ENCODE measurements around the gene TNFRSF21. TPM values are rescaled to one million over a fixed set of nuclear protein-coding genes. Genes with fewer than 3 reads are reported as not detected.
"Not testable (repeated sequence)": the region's sequence is repeated elsewhere in the genome, so short reads cannot be mapped to it uniquely, and the experiment has no call there.

Gene TNFRSF21
- total and polyA plus RNA-seq, 5 experiments from 2014 or later, result 0.36 to 0.38 TPM; not detected in 3

GRCh38 chr6:47344022-47344421, 34.3 kb upstream of the TNFRSF21 start:
- POLR2A ChIA-PET, result no interaction called here
- no peaks in the 10 kb centered on the region for H3K36me3 Mint-ChIP-seq
- peaks cover 2 to 14% (median 10%) of the 10 kb centered on the region in 5 donors for H3K27me3 Mint-ChIP-seq
- H3K4me3 Mint-ChIP-seq, result no peak overlapping the region
- ATAC-seq (no peak), DNase-seq (no peak)
- no peaks in the 10 kb centered on the region for H3K4me1 Mint-ChIP-seq
- peaks cover 0 to 3% (median 0%) of the 10 kb centered on the region in 9 donors for H3K9me3 Mint-ChIP-seq
- no peak overlapping the region for H3K27ac Mint-ChIP-seq

DNA sequence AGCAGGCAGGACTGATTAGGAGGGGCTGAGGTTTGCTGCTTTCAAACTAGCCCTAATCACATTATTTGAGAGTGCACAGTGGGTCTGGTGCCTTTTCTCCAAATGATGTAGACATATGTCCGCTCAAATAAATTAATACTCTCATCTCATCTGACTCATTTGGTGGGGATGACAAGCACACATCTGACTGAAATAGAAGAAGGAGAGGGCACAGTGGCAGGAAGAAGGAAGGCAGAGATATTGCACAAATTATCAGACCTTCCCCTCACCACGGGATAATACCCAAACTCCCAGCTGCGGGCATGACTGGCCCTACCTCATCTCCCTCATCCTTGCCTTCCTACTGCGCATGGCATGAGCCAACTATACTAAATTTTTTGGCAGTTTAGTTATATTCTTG, 33.9 kb upstream of the TNFRSF21 start:
- peaks cover 2 to 14% (median 10%) of the 10 kb centered on the region in 5 donors for H3K27me3 Mint-ChIP-seq
- no peak overlapping the region for H3K27ac Mint-ChIP-seq

GRCh38 chr6:47342824-47343223, 33.1 kb upstream of the TNFRSF21 start:
- POLR2A ChIA-PET, result no interaction called here
- ATAC-seq, result no peak
- Mint-ChIP-seq H3K9me3 (peaks cover 0 to 3% (median 0%) of the 10 kb centered on the region in 9 donors), H3K4me3 (no peak overlapping the region), H3K27me3 (peaks cover 2 to 14% (median 10%) of the 10 kb centered on the region in 5 donors), H3K36me3 (no peaks in the 10 kb centered on the region), H3K27ac (no peak overlapping the region), H3K4me1 (no peaks in the 10 kb centered on the region)
- DNase-seq, result no peak

More for the DNA sequence above, 33.9 kb upstream of the TNFRSF21 start:
- H3K4me1 Mint-ChIP-seq, result no peaks in the 10 kb centered on the region
- DNase-seq, result no peak
- POLR2A ChIA-PET, result no interaction called here
- no peak overlapping the region for H3K4me3 Mint-ChIP-seq
- ATAC-seq, result no peak
- no peaks in the 10 kb centered on the region for H3K36me3 Mint-ChIP-seq
- H3K9me3 Mint-ChIP-seq, result peaks cover 0 to 3% (median 0%) of the 10 kb centered on the region in 9 donors

DNA sequence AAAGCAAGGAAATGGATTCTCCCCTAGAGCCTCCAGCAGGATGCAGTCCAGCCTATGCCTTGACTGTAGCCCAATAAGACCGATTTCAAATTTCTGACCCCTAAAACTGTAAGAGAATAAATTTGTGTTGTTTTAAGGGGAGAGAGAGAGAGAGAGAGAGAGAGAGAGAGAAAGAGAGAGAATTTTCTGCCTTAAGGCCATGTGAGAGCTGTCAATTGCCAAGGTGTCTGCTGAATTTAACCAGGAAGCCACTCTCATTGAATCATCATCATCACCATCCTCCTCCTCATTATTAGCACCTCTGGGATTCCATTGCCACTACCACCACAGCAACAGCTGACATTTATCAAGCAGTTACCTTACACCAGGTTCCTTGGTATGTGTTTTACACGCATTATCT, 27.8 kb upstream of the TNFRSF21 start:
- DNase-seq, result no peak
- peaks cover 1 to 17% (median 6%) of the 10 kb centered on the region in 5 donors for H3K27me3 Mint-ChIP-seq
- H3K36me3 Mint-ChIP-seq, result no peaks in the 10 kb centered on the region
- H3K9me3 Mint-ChIP-seq, result peaks cover 0 to 4% (median 0%) of the 10 kb centered on the region in 9 donors
- POLR2A ChIA-PET, result no interaction called here
- no peak overlapping the region for H3K4me3 Mint-ChIP-seq
- ATAC-seq, result no peak
- H3K4me1 Mint-ChIP-seq, result peaks cover 0 to 16% (median 0%) of the 10 kb centered on the region in 4 donors
- no peak overlapping the region for H3K27ac Mint-ChIP-seq

DNA sequence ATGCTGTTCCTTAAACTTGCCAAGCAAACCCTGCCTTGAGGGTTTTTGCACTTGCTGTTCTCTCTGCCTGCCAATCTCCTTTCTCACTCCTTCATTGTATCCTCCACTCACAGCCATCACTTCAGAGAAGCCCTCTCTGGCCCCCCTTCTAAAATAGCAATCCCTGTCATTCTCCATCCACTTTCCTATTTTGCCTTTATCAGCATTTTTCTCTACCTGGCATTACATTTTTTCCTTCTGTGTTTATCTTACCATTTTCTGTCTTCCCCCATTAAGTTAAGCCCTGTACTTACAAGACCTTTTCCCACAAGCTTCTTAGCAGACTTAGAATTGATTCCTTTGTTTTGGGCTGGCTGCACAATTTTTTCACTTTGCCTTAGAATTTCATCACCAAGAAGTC, 26.6 kb upstream of the TNFRSF21 start:
- ATAC-seq, result no peak
- no peaks in the 10 kb centered on the region for H3K36me3 Mint-ChIP-seq
- H3K9me3 Mint-ChIP-seq, result peaks cover 0 to 5% (median 3%) of the 10 kb centered on the region in 9 donors
- no peak overlapping the region for H3K4me3 Mint-ChIP-seq
- H3K27me3 Mint-ChIP-seq, result peaks cover 3 to 19% (median 4%) of the 10 kb centered on the region in 5 donors
- H3K4me1 Mint-ChIP-seq, result peaks cover 0 to 16% (median 0%) of the 10 kb centered on the region in 4 donors
- no peak overlapping the region for H3K27ac Mint-ChIP-seq
- POLR2A ChIA-PET, result no interaction called here
- DNase-seq, result no peak

DNA sequence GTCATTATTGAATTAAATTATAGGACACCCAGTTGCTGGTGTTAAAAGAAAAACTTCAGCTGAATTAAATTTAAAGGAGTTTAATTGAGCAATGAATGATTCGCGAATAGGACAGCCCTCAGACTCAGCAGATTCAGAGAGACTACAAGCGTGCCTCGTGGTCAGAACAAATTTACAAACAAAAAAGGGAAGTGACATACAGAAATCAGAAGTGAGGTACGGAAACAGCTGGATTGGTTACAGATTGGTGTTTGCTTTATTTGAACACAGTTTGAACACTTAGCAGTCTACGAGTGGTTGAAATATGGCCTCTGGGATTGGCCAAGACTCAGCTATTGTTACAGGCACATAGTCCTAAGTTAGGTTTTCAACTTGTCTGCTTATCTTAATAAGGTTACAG, 25.8 kb upstream of the TNFRSF21 start:
- POLR2A ChIA-PET, result no interaction called here
- Mint-ChIP-seq H3K27ac (no peak overlapping the region), H3K4me3 (no peak overlapping the region), H3K9me3 (peaks cover 0 to 11% (median 3%) of the 10 kb centered on the region in 9 donors), H3K27me3 (peaks cover 3 to 24% (median 6%) of the 10 kb centered on the region in 5 donors), H3K36me3 (no peaks in the 10 kb centered on the region), H3K4me1 (peaks cover 0 to 16% (median 0%) of the 10 kb centered on the region in 4 donors)
- DNase-seq, result no peak
- ATAC-seq, result no peak

DNA sequence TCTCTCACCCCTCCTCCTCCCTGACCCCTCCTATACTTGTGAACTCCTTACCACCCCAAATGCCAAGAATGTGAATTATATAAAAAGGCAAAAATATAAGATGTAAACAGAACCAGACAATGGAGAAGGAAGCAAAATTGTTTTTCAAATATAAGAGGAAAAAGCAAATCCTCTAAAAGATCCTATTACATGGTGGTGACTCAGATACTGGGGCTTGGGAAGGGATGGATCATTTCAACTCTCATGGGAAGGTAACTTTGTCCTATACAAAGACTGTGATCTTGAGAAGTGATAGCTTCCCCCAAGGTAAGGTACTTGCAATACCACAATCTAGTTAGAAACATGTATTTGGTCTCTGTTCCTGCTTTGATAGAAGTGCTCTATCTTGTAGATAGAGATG, 24.6 kb upstream of the TNFRSF21 start:
- POLR2A ChIA-PET, result no interaction called here
- no peak overlapping the region for H3K27ac Mint-ChIP-seq

GRCh38 chr6:47328606-47329005, 18.9 kb upstream of the TNFRSF21 start:
- H3K4me3 Mint-ChIP-seq, result peak overlapping the region in 5 of 10 donors; percentile 1 to 71 (median 37)
- peak overlapping the region in 1 of 10 donors; percentile 54 for H3K27ac Mint-ChIP-seq
- not testable (repeated sequence) for ATAC-seq, H3K36me3 Mint-ChIP-seq
- peak in 1 of 10 donors; percentile 4 for DNase-seq
- H3K9me3 Mint-ChIP-seq, result peaks cover 0 to 11% (median 2%) of the 10 kb centered on the region in 9 donors
- H3K4me1 Mint-ChIP-seq, result peaks cover 6 to 17% (median 9%) of the 10 kb centered on the region in 4 donors
- peaks cover 2 to 23% (median 6%) of the 10 kb centered on the region in 5 donors for H3K27me3 Mint-ChIP-seq
- POLR2A ChIA-PET, result interaction anchor here (1.1 kb wide), 1 partner anchor 149 kb away, joined by 3 read pairs; the partner anchor contains the start of gene CD2AP

More for the DNA sequence above, 24.6 kb upstream of the TNFRSF21 start:
- no peak for ATAC-seq
- Mint-ChIP-seq H3K36me3 (peaks cover 0 to 6% (median 0%) of the 10 kb centered on the region in 3 donors), H3K4me1 (peaks cover 0 to 16% (median 0%) of the 10 kb centered on the region in 4 donors), H3K9me3 (peaks cover 0 to 11% (median 3%) of the 10 kb centered on the region in 9 donors), H3K4me3 (no peak overlapping the region), H3K27me3 (peaks cover 5 to 33% (median 5%) of the 10 kb centered on the region in 5 donors)
- DNase-seq, result no peak

DNA sequence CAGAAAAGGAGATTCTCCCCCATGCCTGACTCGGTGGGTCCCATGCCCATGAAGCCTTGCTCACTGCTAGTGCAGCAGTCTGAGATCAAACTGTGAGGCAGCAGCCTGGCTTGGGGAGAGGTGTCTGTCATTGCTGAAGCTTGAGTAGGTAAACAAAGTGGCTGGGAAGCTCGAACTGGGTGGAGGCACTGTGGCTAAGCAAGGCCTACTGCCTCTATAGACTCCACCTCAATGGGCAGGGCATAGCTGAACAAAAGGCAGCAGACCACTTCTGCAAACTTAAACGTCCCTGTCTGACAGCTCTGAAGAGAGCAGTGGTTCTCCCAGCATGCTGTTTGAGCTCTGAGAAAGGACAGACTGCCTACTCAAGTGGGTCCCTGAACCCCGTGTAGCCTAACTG, 18.4 kb upstream of the TNFRSF21 start:
- H3K27ac Mint-ChIP-seq, result peak overlapping the region in 1 of 10 donors; percentile 54
- H3K27me3 Mint-ChIP-seq, result peaks cover 2 to 23% (median 6%) of the 10 kb centered on the region in 5 donors
- peaks cover 0 to 11% (median 2%) of the 10 kb centered on the region in 9 donors for H3K9me3 Mint-ChIP-seq
- POLR2A ChIA-PET, result interaction anchor here (1.1 kb wide), 1 partner anchor 149 kb away, joined by 3 read pairs; the partner anchor contains the start of gene CD2AP
- not testable (repeated sequence) for DNase-seq, H3K36me3 Mint-ChIP-seq
- ATAC-seq, result peak; percentile 27 to 73
- peaks cover 6 to 17% (median 9%) of the 10 kb centered on the region in 4 donors for H3K4me1 Mint-ChIP-seq
- peak overlapping the region in 1 of 10 donors; percentile 71 for H3K4me3 Mint-ChIP-seq

- Mint-ChIP-seq H3K27me3 (peaks cover 11 to 20% (median 18%) of the 10 kb centered on the region in 5 donors), H3K36me3 (peaks cover 0 to 4% (median 2%) of the 10 kb centered on the region in 3 donors), H3K9me3 (no peaks in the 10 kb centered on the region), H3K4me1 (peaks cover 6 to 18% (median 10%) of the 10 kb centered on the region in 4 donors), H3K4me3 (no peak overlapping the region), H3K27ac (no peak overlapping the region)
- POLR2A ChIA-PET, result no interaction called here
- ATAC-seq, result no peak
- DNase-seq, result no peak
Measured at GRCh38 chr6:47323887-47324286, 14.2 kb upstream of the TNFRSF21 start.

DNA sequence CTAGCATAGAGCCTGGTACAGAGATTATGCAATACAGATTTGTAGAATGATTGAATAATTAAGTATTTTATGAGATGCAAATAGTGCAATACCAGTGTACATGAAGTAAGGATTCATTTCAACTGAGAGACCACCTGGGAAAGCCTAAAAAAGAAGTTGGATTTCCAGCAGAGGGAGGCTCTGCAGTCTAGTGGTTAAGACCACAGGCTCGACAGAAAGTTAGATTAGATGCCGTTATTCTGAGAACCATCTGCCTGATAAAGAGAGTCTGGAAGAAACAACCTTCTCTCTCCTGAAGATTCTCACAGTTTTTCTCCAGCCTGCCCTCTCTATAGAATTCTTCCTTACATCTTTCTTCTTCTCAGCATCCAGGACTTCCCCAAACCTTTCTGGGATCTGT, 13.6 kb upstream of the TNFRSF21 start:
- H3K36me3 Mint-ChIP-seq, result peaks cover 0 to 4% (median 2%) of the 10 kb centered on the region in 3 donors
- H3K4me1 Mint-ChIP-seq, result peaks cover 1 to 13% (median 6%) of the 10 kb centered on the region in 4 donors
- no peaks in the 10 kb centered on the region for H3K9me3 Mint-ChIP-seq
- H3K27me3 Mint-ChIP-seq, result peaks cover 11 to 22% (median 18%) of the 10 kb centered on the region in 5 donors
- no peak overlapping the region for H3K27ac Mint-ChIP-seq
- ATAC-seq (no peak), DNase-seq (no peak)
- POLR2A ChIA-PET, result no interaction called here
- no peak overlapping the region for H3K4me3 Mint-ChIP-seq

DNA sequence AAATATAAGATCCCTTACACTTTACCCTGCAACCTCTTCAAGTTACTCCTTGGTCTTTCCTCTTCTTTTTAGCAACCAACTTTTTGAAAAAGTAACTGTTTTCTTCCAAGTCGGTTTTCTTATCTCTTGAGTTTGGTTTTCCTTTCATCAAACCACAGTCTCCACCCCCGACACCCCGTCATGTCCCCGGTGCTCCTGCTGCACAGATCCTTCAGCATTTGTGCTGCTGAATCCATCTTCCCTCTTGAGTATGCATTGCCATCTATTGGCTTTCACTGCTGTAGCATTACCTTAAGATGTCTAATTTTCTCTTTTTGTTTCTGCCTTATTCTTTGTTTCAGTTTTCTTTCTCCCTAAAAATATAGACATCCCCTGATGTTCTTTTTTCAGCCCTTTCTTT, 11.9 kb upstream of the TNFRSF21 start:
- peak overlapping the region in 1 of 10 donors; percentile 3 for H3K4me3 Mint-ChIP-seq
- no peak for DNase-seq
- POLR2A ChIA-PET, result no interaction called here
- H3K27me3 Mint-ChIP-seq, result peaks cover 16 to 36% (median 29%) of the 10 kb centered on the region in 5 donors
- no peaks in the 10 kb centered on the region for H3K9me3 Mint-ChIP-seq
- H3K36me3 Mint-ChIP-seq, result peaks cover 0 to 4% (median 2%) of the 10 kb centered on the region in 3 donors
- H3K4me1 Mint-ChIP-seq, result peaks cover 0 to 5% (median 3%) of the 10 kb centered on the region in 4 donors
- no peak overlapping the region for H3K27ac Mint-ChIP-seq
- ATAC-seq, result no peak

GRCh38 chr6:47319867-47320266, 10.2 kb upstream of the TNFRSF21 start:
- Mint-ChIP-seq H3K27me3 (peaks cover 23 to 53% (median 34%) of the 10 kb centered on the region in 5 donors), H3K9me3 (no peaks in the 10 kb centered on the region)
- no peak for ATAC-seq

More at GRCh38 chr6:47319867-47320266, 10.2 kb upstream of the TNFRSF21 start:
- H3K36me3 Mint-ChIP-seq, result peaks cover 0 to 4% (median 2%) of the 10 kb centered on the region in 3 donors
- no peak overlapping the region for H3K27ac Mint-ChIP-seq
- DNase-seq, result no peak
- POLR2A ChIA-PET, result no interaction called here
- H3K4me3 Mint-ChIP-seq, result no peak overlapping the region
- peaks cover 0 to 5% (median 3%) of the 10 kb centered on the region in 4 donors for H3K4me1 Mint-ChIP-seq

All from naive thymus-derived CD8-positive, alpha-beta T cell (primary cell).